HG03103 (cell line): ENCODE measurements around the gene CDKAL1.
"Not testable (repeated sequence)": the region's sequence is repeated elsewhere in the genome, so short reads cannot be mapped to it uniquely, and the experiment has no call there.

Source experiments
- ATAC-seq: cut with Tn5 transposase; IDR thresholded peaks from one replicate; pipeline ENCODE4 v1.9.1; 2021; ENCODE audit warnings: low read depth; ENCODE audit not compliant: unreplicated experiment

The CDKAL1 gene

GRCh38 chr6:21034345-21034744, 500.1 kb downstream of the CDKAL1 start:
- ATAC-seq = no peak

- peak; percentile 77 for ATAC-seq
These were observed 503.2 kb downstream of the CDKAL1 start for GRCh38 chr6:21037453-21037852.

- no peak for ATAC-seq
These were observed 505.7 kb downstream of the CDKAL1 start for GRCh38 chr6:21039926-21040325.

GRCh38 chr6:21045135-21045700, 511.0 kb downstream of the CDKAL1 start:
- ATAC-seq = no peak

- no peak for ATAC-seq
These were observed 512.0 kb downstream of the CDKAL1 start for GRCh38 chr6:21046276-21046675.

- no peak for ATAC-seq
These were observed 513.8 kb downstream of the CDKAL1 start for GRCh38 chr6:21048047-21048446.

GRCh38 chr6:21049148-21049547, 514.9 kb downstream of the CDKAL1 start:
- no peak for ATAC-seq

GRCh38 chr6:21049572-21049971, 515.3 kb downstream of the CDKAL1 start:
- no peak for ATAC-seq

- no peak for ATAC-seq
These were observed 516.7 kb downstream of the CDKAL1 start for GRCh38 chr6:21050935-21051334.

GRCh38 chr6:21051777-21052176, 517.5 kb downstream of the CDKAL1 start:
- ATAC-seq = no peak

- ATAC-seq = no peak
These were observed 519.4 kb downstream of the CDKAL1 start for GRCh38 chr6:21053612-21054011.

- not testable (repeated sequence) for ATAC-seq
These were observed 521.2 kb downstream of the CDKAL1 start for GRCh38 chr6:21055480-21055879.

- ATAC-seq = no peak
These were observed 527.6 kb downstream of the CDKAL1 start for GRCh38 chr6:21061892-21062291.

- no peak for ATAC-seq
These were observed 530.6 kb downstream of the CDKAL1 start for GRCh38 chr6:21064756-21065340.

- no peak for ATAC-seq
These were observed 533.3 kb downstream of the CDKAL1 start for GRCh38 chr6:21067521-21067920.

- ATAC-seq = no peak
These were observed 536.4 kb downstream of the CDKAL1 start for GRCh38 chr6:21070620-21071019.

GRCh38 chr6:21071780-21072468, 537.7 kb downstream of the CDKAL1 start:
- no peak for ATAC-seq

- no peak for ATAC-seq
These were observed 539.1 kb downstream of the CDKAL1 start for GRCh38 chr6:21073318-21073839.

GRCh38 chr6:21074484-21074883, 540.2 kb downstream of the CDKAL1 start:
- no peak for ATAC-seq

- ATAC-seq = no peak
These were observed 541.7 kb downstream of the CDKAL1 start for GRCh38 chr6:21075986-21076385.

- no peak for ATAC-seq
These were observed 544.2 kb downstream of the CDKAL1 start for GRCh38 chr6:21078497-21078896.
